Thymus (tissue), 11 donors: Measurements from ENCODE around the gene CREG2. TPM values are rescaled to one million over a fixed set of nuclear protein-coding genes. Genes with fewer than 3 reads are reported as not detected.

Experiments
- DNase-seq, 9 donors: peaks; one replicate each; pipeline ENCODE4 v3.0.0-alpha.2; 2013; ENCODE audit warnings: low spot score in 9 of 9, low read depth in 6 of 9, missing footprints in 1 of 9
- H3K27ac ChIP-seq, 2 donors: one replicate each; pipeline ENCODE4 v1.5.1; 2013; ENCODE audit warnings: control low read depth in 1 of 2, low read depth in 1 of 2, low read length in 1 of 2, mild to moderate bottlenecking in 1 of 2, moderate library complexity in 1 of 2
- H3K27me3 ChIP-seq, 2 donors: one replicate each; pipeline ENCODE4 v1.5.1; 2013; ENCODE audit warnings: low read length in 1 of 2; ENCODE audit not compliant: control insufficient read depth in 2 of 2, insufficient read depth in 1 of 2
- H3K36me3 ChIP-seq, 2 donors: one replicate each; pipeline ENCODE4 v1.5.1; 2013; ENCODE audit warnings: low read length in 1 of 2, mild to moderate bottlenecking in 1 of 2, moderate library complexity in 1 of 2; ENCODE audit not compliant: control insufficient read depth in 2 of 2, insufficient read depth in 2 of 2
- H3K4me1 ChIP-seq, 2 donors: one replicate each; pipeline ENCODE4 v1.5.1; 2013; ENCODE audit warnings: low read length in 2 of 2; ENCODE audit not compliant: control insufficient read depth in 2 of 2, insufficient read depth in 2 of 2
- H3K4me3 ChIP-seq, 2 donors: one replicate each; pipeline ENCODE4 v1.5.1; 2013; ENCODE audit warnings: low read length in 2 of 2, control low read depth in 1 of 2, mild to moderate bottlenecking in 1 of 2
- H3K9me3 ChIP-seq, 2 donors: one replicate each; pipeline ENCODE4 v1.5.1; 2013; ENCODE audit warnings: low read length in 1 of 2, mild to moderate bottlenecking in 1 of 2; ENCODE audit not compliant: control insufficient read depth in 2 of 2, insufficient read depth in 1 of 2
- WGBS: extraction: QIAGEN DNeasy Blood & Tissue Kit; methylation state at CpG from one replicate; pipeline ENCODE4 v1.1.7; 2013; 5-methylcytosine and 5-hydroxymethylcytosine counted together
- polyA plus RNA-seq: library from polyadenylated mRNA; stranded (reverse); fragments of 200-250 nt; gene quantifications from one replicate; pipeline ENCODE4 v1.2.3, GENCODE V29; 2013
- total RNA-seq: library from RNA; stranded (reverse); fragments of 120-200 nt; gene quantifications from one replicate; pipeline ENCODE4 v1.2.4, GENCODE V29; 2013
- donor health status: healthy.

CREG2 gene
- total and polyA plus RNA-seq, 2 donors, result 0.07 to 0.38 TPM

DNA sequence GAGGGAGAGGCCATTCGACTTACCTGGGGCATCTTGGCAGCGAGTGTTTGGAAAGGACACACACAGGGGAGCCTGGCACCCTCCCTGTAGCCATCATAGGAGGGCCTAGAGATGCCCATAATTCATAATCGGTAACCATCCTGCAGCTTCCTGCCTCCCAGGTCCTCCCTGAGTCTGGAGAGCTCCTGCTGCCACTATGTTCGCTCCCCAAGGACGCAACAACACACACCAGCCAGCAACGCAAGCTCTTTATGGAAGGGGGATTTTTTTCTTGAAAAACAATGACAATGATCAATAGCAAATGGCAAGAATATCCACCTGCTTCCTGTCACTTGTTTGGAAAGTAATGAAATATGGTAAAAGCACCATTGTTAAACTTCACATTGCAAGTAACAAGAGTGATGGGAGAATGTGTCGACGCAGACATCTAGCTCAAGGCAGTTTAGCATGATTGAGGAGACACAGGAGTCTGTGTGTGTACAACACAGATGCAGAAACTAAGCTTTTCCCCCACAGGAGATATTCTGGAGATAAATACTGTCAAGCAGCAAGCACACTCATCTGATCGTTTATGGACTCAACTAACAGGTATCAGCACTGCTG lies 24.9 kb upstream of the CREG2 start:
- WGBS, result 97% methylated on average over 9 of the region's 9 CpGs
- Histone ChIP-seq H3K4me3 (no peak overlapping the region), H3K27ac (no peak overlapping the region), H3K36me3 (no peaks in the 10 kb centered on the region), H3K27me3 (no peaks in the 10 kb centered on the region), H3K9me3 (peaks cover 0 to 13% of the 10 kb centered on the region in 2 donors), H3K4me1 (no peaks in the 10 kb centered on the region)
- no peak for DNase-seq

DNA sequence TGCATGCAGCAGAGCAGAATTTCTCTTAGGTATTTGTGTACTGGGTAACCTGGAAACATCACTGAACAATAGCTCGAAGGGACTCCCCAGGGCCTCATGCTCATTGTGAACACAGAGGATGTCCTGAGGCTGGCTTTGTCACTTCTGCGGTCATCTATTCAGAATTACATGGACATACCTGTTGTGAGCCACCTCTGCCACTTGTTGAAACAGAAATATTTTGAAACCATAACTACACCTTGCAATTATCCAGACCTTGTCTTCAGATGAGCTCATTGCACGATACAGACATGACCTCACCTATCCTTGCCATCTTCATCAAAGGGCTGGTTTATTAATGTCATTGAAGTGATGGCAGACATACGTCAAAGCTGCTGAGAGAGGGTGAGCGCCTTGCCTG lies 23.4 kb upstream of the CREG2 start:
- no peak for DNase-seq
- Histone ChIP-seq H3K9me3 (peaks cover 0 to 13% of the 10 kb centered on the region in 2 donors), H3K27ac (no peak overlapping the region), H3K27me3 (no peaks in the 10 kb centered on the region), H3K4me3 (no peak overlapping the region), H3K36me3 (no peaks in the 10 kb centered on the region), H3K4me1 (no peaks in the 10 kb centered on the region)
- WGBS, result 94% methylated on average over 5 of the region's 5 CpGs

DNA sequence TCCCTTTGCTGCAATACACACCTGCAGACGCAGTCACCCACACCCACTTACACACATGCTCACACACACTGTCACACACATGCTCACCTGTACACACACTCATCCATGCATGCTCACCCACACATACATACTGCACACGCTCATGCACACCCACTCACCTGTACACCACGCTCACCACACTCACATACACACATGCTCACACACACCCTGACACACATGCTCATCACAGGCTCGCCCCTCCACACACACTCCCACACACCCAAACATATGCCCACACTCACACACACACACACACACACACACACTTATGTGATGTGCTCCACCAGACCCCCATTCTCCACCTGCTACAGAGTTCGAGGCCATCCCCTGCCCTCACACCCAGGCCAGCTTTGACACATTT lies 22.8 kb upstream of the CREG2 start:
- H3K4me3 ChIP-seq, result no peak overlapping the region
- no peak overlapping the region for H3K27ac ChIP-seq
- no peak for DNase-seq
- H3K9me3 ChIP-seq, result peaks cover 0 to 11% of the 10 kb centered on the region in 2 donors
- WGBS, result 98% methylated on average over 5 of the region's 5 CpGs
- no peaks in the 10 kb centered on the region for H3K27me3 ChIP-seq
- H3K36me3 ChIP-seq, result no peaks in the 10 kb centered on the region
- no peaks in the 10 kb centered on the region for H3K4me1 ChIP-seq

DNA sequence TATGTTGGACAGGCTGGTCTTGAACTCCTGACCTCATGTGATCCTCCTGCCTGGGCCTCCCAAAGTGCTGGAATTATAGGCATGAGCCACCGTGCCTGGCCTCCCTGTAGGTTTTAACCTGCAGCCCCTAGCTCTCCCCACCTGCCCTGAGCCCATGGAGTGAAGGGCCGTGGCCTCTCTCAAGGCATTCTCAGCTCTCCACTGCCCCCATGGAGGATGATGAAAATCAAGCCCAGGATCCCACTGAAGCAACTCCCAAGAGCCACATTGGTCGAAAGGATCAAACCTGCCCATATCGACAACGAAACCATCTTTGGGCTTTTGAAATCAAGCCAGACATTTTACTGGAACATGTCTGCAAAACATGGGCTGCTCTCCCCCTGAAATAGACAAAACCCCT lies 22.4 kb upstream of the CREG2 start:
- 96% methylated on average over 5 of the region's 5 CpGs for WGBS
- no peak for DNase-seq
- Histone ChIP-seq H3K4me3 (no peak overlapping the region), H3K4me1 (peaks cover 0 to 1% of the 10 kb centered on the region in 2 donors), H3K36me3 (no peaks in the 10 kb centered on the region), H3K9me3 (peaks cover 0 to 7% of the 10 kb centered on the region in 2 donors), H3K27me3 (no peaks in the 10 kb centered on the region), H3K27ac (no peak overlapping the region)

DNA sequence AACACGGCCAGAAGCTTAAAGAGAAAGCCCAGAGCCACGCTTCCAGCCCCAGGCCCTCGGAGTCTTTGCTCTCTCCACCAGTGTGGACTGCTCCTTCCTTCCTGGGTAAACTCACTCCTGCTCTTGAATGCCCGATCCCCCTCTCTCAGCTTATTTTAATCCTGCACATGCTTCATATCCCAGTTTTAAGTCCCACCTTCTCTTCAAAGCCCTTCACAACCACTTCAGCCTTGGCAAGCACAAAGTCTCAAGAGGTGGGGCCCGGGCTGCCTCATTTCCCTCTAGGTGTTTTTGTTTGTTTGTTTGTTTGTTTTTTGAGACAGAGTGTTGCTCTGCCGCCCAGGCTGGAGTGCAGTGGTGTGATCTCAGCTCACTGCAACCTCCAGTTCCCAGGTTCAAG lies 21.6 kb upstream of the CREG2 start:
- no peak overlapping the region for H3K4me3 ChIP-seq
- no peak overlapping the region for H3K27ac ChIP-seq
- H3K4me1 ChIP-seq, result peaks cover 0 to 4% of the 10 kb centered on the region in 2 donors
- no peaks in the 10 kb centered on the region for H3K27me3 ChIP-seq
- 97% methylated on average over 6 of the region's 6 CpGs for WGBS
- DNase-seq, result no peak
- H3K9me3 ChIP-seq, result peaks cover 0 to under 1% of the 10 kb centered on the region in 2 donors
- H3K36me3 ChIP-seq, result no peaks in the 10 kb centered on the region

DNA sequence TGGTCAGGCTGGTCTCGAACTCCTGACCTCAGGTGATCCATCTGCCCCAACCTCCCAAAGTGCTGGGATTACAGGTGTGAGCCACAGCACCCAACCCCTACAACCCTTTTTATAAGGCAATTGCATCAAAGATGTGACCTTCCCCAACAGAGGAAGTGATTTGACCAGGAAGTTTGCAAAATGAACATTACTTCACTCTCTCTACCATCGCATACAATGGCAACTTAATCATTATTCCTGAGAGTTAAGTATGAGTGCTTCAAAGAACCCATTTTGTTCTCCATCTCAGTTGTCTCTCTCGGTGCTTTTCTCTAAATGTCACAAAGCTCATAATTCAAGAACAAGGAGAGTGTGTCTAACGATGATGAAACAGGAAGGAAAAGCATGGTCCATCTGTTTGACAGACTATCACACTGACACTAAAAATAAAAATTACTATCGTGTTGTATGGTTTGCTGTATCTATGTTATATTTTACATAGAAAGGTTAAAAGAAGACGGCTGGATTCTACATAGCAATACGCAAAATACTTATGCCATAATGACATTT lies 18.1 kb upstream of the CREG2 start:
- H3K27me3 ChIP-seq, result no peaks in the 10 kb centered on the region
- no peaks in the 10 kb centered on the region for H3K36me3 ChIP-seq
- no peaks in the 10 kb centered on the region for H3K9me3 ChIP-seq
- WGBS, result 63% methylated on average over 7 of the region's 7 CpGs
- DNase-seq, result no peak
- no peak overlapping the region for H3K4me3 ChIP-seq
- H3K27ac ChIP-seq, result no peak overlapping the region
- H3K4me1 ChIP-seq, result peaks cover 32 to 36% of the 10 kb centered on the region in 2 donors

DNA sequence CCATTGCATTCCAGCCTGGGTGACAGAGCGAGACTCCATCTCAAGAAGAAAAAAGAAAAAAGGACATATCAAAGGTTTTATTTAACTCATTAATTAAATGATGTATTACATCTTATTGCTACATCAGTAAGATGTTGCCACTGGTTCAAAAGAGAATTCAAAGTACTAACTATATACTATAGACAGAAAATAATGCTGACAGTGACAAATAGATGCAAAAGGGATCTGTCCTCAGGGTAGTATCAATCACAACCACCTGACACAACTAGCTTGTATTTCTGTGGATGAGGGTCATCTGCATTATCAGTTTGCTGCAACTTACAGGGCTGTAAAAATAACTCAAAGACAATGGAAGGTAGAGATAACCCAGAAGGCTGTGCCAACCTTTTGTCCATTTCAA lies 16.4 kb upstream of the CREG2 start:
- Histone ChIP-seq H3K27ac (no peak overlapping the region), H3K9me3 (no peaks in the 10 kb centered on the region)
- WGBS, result 100% methylated on average over 1 of the region's 1 CpG

DNA sequence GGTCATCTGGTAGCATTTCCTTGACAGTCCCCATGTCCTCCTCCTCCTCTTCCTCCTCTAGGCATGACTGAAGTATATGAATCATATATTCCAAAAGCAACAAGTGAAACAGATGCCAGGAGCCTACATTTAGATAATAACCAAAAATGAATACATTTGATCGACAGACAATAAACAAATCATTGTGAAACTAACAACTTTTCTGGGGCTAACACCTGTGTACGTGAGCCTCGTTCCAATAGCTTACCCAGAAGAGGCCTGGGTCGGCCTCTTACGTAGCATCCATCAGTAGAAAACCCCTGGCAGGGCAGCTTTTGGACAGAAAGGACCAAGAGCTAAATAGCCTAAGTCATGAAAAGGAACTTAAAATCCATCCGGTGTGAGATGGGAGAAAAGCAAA lies 15.3 kb upstream of the CREG2 start:
- no peak for DNase-seq
- Histone ChIP-seq H3K9me3 (no peaks in the 10 kb centered on the region), H3K27ac (no peak overlapping the region), H3K27me3 (no peaks in the 10 kb centered on the region), H3K36me3 (no peaks in the 10 kb centered on the region), H3K4me3 (no peak overlapping the region), H3K4me1 (peaks cover 44 to 45% of the 10 kb centered on the region in 2 donors)
- 89% methylated on average over 6 of the region's 6 CpGs for WGBS

More for the DNA sequence above, 16.4 kb upstream of the CREG2 start:
- Histone ChIP-seq H3K27me3 (no peaks in the 10 kb centered on the region), H3K4me1 (peaks cover 44 to 45% of the 10 kb centered on the region in 2 donors), H3K4me3 (no peak overlapping the region), H3K36me3 (no peaks in the 10 kb centered on the region)
- DNase-seq, result no peak

DNA sequence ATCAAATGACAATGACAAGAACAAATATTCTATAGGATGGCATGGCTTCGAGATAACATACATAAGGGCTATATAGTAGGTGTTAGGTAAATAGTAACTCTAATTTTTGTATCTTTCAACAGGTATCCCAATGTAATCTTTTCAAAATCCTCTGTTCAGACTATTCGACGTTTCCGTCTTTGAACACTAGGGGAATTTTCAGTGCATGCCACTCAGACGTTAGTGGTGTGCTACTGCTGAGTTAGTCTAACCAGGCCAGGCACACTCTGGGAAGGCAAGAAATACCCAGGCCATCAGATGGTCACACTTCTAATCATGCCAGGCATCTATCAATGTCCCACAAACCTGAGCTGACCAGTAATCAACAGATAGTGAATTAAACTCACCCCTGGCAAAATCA lies 14.6 kb upstream of the CREG2 start:
- Histone ChIP-seq H3K27ac (no peak overlapping the region), H3K4me1 (peaks cover 44 to 45% of the 10 kb centered on the region in 2 donors), H3K27me3 (no peaks in the 10 kb centered on the region), H3K9me3 (no peaks in the 10 kb centered on the region), H3K4me3 (no peak overlapping the region), H3K36me3 (no peaks in the 10 kb centered on the region)
- 80% methylated on average over 5 of the region's 5 CpGs for WGBS
- peak in 1 of 9 donors; percentile 46 for DNase-seq
